RWPE2 (cell line): ENCODE data around the gene CNOT8.

Experiments used
- ATAC-seq: fragments of 200-7000 bp; cut with Tn5 transposase; 3 replicates; pipeline ENCODE4 v1.9.1; 2021; ENCODE audit warnings: low read depth
- DNase-seq: peaks from one replicate; pipeline ENCODE4 v3.0.0-alpha.2; 2020; ENCODE audit warnings: low spot score
- H3K27ac ChIP-seq: fragments of 450-650 bp; 2 replicates; pipeline ENCODE4 v1.5.1; 2017; ENCODE audit warnings: mild to moderate bottlenecking; ENCODE audit not compliant: poor library complexity, severe bottlenecking
- H3K27me3 ChIP-seq: fragments of 250-450 bp; sonication (Bioruptor Pico); 2 replicates; pipeline ENCODE4 v1.5.1; 2021; ENCODE audit warnings: mild to moderate bottlenecking, moderate library complexity; ENCODE audit not compliant: insufficient read depth, poor library complexity, severe bottlenecking
- H3K36me3 ChIP-seq: fragments of 250-450 bp; sonication (Bioruptor Pico); 2 replicates; pipeline ENCODE4 v1.5.1; 2020; ENCODE audit warnings: low read depth, mild to moderate bottlenecking, moderate library complexity
- H3K4me1 ChIP-seq: fragments of 250-450 bp; sonication (Bioruptor Pico); 2 replicates; pipeline ENCODE4 v1.5.1; 2021; ENCODE audit warnings: mild to moderate bottlenecking, moderate library complexity; ENCODE audit not compliant: insufficient read depth, poor library complexity, severe bottlenecking
- H3K4me3 ChIP-seq: fragments of 250-450 bp; sonication (Bioruptor Pico); 2 replicates; pipeline ENCODE4 v1.5.1; 2021; ENCODE audit warnings: mild to moderate bottlenecking, moderate library complexity; ENCODE audit not compliant: severe bottlenecking
- H3K9me3 ChIP-seq: fragments of 250-450 bp; sonication (Bioruptor Pico); 2 replicates; pipeline ENCODE4 v1.5.1; 2021; ENCODE audit warnings: mild to moderate bottlenecking, moderate library complexity; ENCODE audit not compliant: severe bottlenecking
- TF ChIP-seq, protein P1 (sequence below): fragments of 450-650 bp; IDR thresholded peaks from one replicate; pipeline ENCODE4 v1.5.1; 2017; ENCODE audit warnings: mild to moderate bottlenecking, moderate library complexity; ENCODE audit not compliant: poor library complexity, severe bottlenecking

Gene CNOT8

DNA sequence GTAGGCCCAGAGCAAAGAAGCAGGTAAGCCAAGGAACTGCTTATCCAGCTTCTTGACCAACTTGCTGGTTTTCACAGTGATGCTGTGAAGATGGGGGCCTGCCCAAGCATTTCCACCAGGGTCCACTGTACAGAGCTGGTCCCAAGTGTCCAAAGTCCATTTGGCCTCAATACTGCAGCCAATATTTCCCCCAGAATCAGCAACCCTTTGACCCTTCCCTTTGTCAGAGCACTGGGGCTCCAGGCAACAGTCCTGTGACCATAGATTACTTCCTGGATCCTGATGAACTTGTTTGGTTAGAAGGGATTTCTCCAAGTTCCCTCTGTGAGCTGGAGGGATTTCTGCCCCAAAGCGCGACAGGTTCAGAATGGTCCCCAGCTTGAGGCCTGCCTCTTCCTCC lies 34.4 kb upstream of the CNOT8 start:
- DNase-seq, result no peak
- Histone ChIP-seq H3K27me3 (no peaks in the 10 kb centered on the region), H3K4me3 (no peak overlapping the region), H3K4me1 (peaks cover 12% of the 10 kb centered on the region), H3K9me3 (no peaks in the 10 kb centered on the region), H3K36me3 (peaks cover 22% of the 10 kb centered on the region), H3K27ac (no peak overlapping the region)
- TF ChIP-seq, protein P1, sequence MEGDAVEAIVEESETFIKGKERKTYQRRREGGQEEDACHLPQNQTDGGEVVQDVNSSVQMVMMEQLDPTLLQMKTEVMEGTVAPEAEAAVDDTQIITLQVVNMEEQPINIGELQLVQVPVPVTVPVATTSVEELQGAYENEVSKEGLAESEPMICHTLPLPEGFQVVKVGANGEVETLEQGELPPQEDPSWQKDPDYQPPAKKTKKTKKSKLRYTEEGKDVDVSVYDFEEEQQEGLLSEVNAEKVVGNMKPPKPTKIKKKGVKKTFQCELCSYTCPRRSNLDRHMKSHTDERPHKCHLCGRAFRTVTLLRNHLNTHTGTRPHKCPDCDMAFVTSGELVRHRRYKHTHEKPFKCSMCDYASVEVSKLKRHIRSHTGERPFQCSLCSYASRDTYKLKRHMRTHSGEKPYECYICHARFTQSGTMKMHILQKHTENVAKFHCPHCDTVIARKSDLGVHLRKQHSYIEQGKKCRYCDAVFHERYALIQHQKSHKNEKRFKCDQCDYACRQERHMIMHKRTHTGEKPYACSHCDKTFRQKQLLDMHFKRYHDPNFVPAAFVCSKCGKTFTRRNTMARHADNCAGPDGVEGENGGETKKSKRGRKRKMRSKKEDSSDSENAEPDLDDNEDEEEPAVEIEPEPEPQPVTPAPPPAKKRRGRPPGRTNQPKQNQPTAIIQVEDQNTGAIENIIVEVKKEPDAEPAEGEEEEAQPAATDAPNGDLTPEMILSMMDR, result no peak
- no peak for ATAC-seq

DNA sequence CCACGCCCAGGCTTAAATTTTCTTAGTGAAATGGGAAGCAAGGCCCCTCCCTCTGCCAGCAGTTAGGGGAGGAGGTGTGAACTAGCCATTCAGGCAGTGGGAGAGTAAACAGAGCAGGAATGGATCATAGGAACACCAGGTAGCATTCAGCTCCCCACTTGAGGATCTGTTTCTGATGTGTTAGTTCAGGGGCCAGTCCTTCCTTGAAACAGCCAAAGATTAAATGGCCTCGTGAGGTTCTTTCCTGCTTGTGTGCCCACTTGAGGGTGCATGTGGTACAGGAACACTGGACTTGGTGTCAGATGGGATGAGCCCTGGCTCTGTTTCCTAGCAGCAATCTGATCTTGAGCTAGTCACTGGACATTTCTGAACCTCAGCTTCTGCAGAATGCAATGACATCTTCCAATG lies 29.2 kb upstream of the CNOT8 start:
- no peaks in the 10 kb centered on the region for H3K27me3 ChIP-seq
- peaks cover 35% of the 10 kb centered on the region for H3K4me1 ChIP-seq
- no peaks in the 10 kb centered on the region; the same call in 1 of the 2 replicates for H3K36me3 ChIP-seq
- H3K4me3 ChIP-seq, result no peak overlapping the region
- peak overlapping the region; percentile 90 for H3K27ac ChIP-seq
- ATAC-seq (peak; percentile 35), DNase-seq (no peak)
- TF ChIP-seq, protein P1, result no peak
- no peaks in the 10 kb centered on the region for H3K9me3 ChIP-seq

DNA sequence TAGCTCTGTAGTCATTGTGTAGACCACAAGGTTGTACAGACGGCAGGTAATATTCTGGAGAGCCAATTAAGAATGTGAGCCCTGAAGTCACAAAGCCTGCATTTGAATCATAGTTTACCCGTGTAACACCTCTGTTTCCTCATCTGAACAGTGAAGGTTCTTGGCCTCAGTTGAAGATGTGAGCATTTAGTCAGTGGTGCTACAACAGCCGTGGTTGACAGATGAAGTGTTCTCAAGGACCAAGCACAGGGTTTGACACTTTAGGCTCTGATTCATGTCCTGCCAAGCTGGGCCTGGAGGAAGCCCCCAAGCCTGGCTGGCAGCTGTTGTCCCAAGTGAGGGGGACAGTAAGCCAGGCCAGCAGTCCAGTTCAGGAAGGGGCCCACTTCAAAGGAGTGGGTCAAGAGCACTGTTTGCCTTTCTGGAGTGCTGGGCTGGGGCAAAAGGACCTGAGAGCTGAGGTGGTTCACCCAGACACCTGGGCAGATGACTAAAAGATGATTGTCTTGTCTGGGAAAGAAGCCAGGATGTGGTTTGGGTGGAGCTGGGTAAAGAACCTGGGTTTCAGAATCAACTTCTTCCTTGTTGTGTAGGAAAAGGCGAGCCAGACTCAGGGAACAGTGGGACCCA lies 28.7 kb upstream of the CNOT8 start:
- no peaks in the 10 kb centered on the region for H3K27me3 ChIP-seq
- TF ChIP-seq, protein P1, result peak; percentile 1
- peaks cover 40% of the 10 kb centered on the region for H3K4me1 ChIP-seq
- H3K36me3 ChIP-seq, result no peaks in the 10 kb centered on the region; the same call in 1 of the 2 replicates
- no peaks in the 10 kb centered on the region for H3K9me3 ChIP-seq
- peak; percentile 92 for ATAC-seq
- peak overlapping the region; percentile 90 for H3K27ac ChIP-seq
- peak; percentile 88 for DNase-seq
- no peak overlapping the region for H3K4me3 ChIP-seq

DNA sequence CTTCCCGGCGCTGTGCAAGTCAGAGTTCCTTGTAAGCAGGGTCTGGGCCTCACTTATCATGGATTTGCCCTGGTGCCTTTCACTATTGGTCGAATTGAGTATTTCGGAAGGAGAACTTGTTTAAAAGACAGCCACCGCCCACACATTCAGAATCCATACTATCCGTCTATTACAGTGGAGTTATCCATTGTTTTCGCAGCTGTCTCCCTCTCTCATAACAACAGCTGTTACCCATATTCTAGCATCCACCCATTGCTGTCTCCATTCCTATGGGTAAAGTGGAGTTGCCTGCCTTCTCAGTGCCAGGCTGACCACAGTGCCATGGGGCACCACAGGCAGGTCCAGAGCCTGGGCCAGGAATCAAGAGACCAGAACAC lies 28.2 kb upstream of the CNOT8 start:
- no peak for DNase-seq
- H3K27ac ChIP-seq, result peak overlapping the region; percentile 90
- H3K27me3 ChIP-seq, result no peaks in the 10 kb centered on the region
- no peaks in the 10 kb centered on the region; the same call in 1 of the 2 replicates for H3K36me3 ChIP-seq
- peak; percentile 19 for ATAC-seq
- TF ChIP-seq, protein P1, result no peak
- no peak overlapping the region for H3K4me3 ChIP-seq
- H3K9me3 ChIP-seq, result no peaks in the 10 kb centered on the region
- H3K4me1 ChIP-seq, result peaks cover 45% of the 10 kb centered on the region

DNA sequence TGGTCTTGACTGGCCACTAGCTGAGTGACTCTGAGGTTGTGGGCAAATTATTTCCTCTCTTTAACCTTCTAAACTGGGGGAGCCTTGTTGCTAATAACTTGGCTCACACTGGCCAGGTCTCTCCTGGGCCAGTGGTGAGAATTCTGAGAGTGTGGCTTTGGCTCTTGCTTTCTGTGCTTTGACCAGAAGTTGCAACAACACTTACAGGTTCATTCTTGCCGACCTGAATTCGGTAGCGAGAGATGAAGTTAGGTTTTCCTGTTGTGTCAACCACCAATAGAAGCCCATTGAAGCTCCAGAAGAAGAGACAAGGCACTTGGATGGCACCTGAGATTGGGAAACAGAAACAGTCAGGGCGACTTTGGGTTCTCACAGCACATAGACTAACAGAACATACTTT lies 27.8 kb upstream of the CNOT8 start:
- Histone ChIP-seq H3K36me3 (no peaks in the 10 kb centered on the region; the same call in 1 of the 2 replicates), H3K4me3 (no peak overlapping the region), H3K4me1 (peaks cover 49% of the 10 kb centered on the region), H3K9me3 (no peaks in the 10 kb centered on the region), H3K27me3 (no peaks in the 10 kb centered on the region), H3K27ac (peak overlapping the region; percentile 90)
- TF ChIP-seq, protein P1, result no peak
- no peak for DNase-seq
- no peak for ATAC-seq
